Right lobe of liver (tissue), 6 donors: ENCODE measurements around the gene FAM78B. TPM values are rescaled to one million over a fixed set of nuclear protein-coding genes. Genes with fewer than 3 reads are reported as not detected.

Experiments
- ATAC-seq, 4 donors: fragments of 200-7000 bp; cut with Tn5 transposase; one replicate each; pipeline ENCODE4 v1.9.1; 2020; ENCODE audit warnings: mild to moderate bottlenecking in 4 of 4, moderate library complexity in 4 of 4
- DNase-seq, 3 donors: peaks; one replicate each; pipeline ENCODE4 v3.0.0-alpha.2; 2020
- H3K27ac ChIP-seq, 3 donors: fragments of 200-600 bp; one replicate each; pipeline ENCODE4 v1.8.0; 2022
- H3K27me3 ChIP-seq, 2 donors: fragments of 200-600 bp; one replicate each; pipeline ENCODE4 v1.8.0; 2022
- H3K36me3 ChIP-seq, 4 donors: fragments of 200-600 bp; sonication (generic) in 1 of 4; one replicate each; pipeline versions ENCODE4 v1.5.1 to v1.8.0; 2017 to 2022; ENCODE audit warnings: control low read depth in 1 of 4
- H3K4me1 ChIP-seq, 4 donors: fragments of 200-600 bp; sonication (generic) in 1 of 4; one replicate each; pipeline versions ENCODE4 v1.5.1 to v1.8.0; 2017 to 2022; ENCODE audit warnings: control low read depth in 1 of 4
- H3K4me3 ChIP-seq, 3 donors: fragments of 200-600 bp; one replicate each; pipeline ENCODE4 v1.8.0; 2022
- H3K9me3 ChIP-seq, 4 donors: fragments of 200-600 bp; sonication (generic) in 1 of 4; one replicate each; pipeline versions ENCODE4 v1.5.1 to v1.8.0; 2017 to 2022; ENCODE audit warnings: control low read depth in 1 of 4
- POLR2A ChIP-seq: fragments of 450-650 bp; IDR thresholded peaks from one replicate; pipeline ENCODE4 v1.6.1; 2017; ENCODE audit warnings: antibody characterized with exemption, mild to moderate bottlenecking
- WGBS: methylation state at CpG from one replicate; pipeline ENCODE4 v1.1.6; 2018; ENCODE audit warnings: low coverage, low lambda C conversion rate; ENCODE audit not compliant: insufficient coverage; ENCODE audit errors: missing lambda C conversion rate; 5-methylcytosine and 5-hydroxymethylcytosine counted together
- intact Hi-C, 2 donors: fragments of 100-400 bp; cut with DNase I; formaldehyde crosslinking; loops; one replicate each; pipeline versions ENCODE4 v1.11.2 to v1.14.1; 2022
- total RNA-seq, 6 experiments: library from RNA; depleted of rRNA in 2 of 6; stranded (reverse); fragments of >200 nt in 2 of 6; fragmentation: NEBNext Ultra II Directional in 3 of 6; extraction: Animal tissue kit (Norgen Biotek cat#: 25700) in 3 of 6; gene quantifications; one replicate each; pipeline versions ENCODE4 v1.1.0 to v1.2.4, GENCODE V29; 2016 to 2023
- TF ChIP-seq, protein P1 (sequence below), 4 donors: fragments of 200-600 bp in 3 of 4; fragments of 450-650 bp in 1 of 4; IDR thresholded peaks; one replicate each; pipeline versions ENCODE4 v1.5.1 to v1.8.0; 2016 to 2022; ENCODE audit warnings: antibody characterized with exemption in 4 of 4, mild to moderate bottlenecking in 2 of 4
- donor health status: DM: no; HTN: yes; CAD: no.
- donor health status: DM: no; HTN: no; CAD: no.
- donor health status: DM: no; HTN: no; CAD: no.
- donor health status: DM: no; HTN: yes; CAD: no.
- donor health status: DM: no; HTN: yes; CAD: no.

Gene FAM78B
- total RNA-seq, 6 experiments from 2014 or later, result 0.58 to 1.4 (median 1.1) TPM

DNA sequence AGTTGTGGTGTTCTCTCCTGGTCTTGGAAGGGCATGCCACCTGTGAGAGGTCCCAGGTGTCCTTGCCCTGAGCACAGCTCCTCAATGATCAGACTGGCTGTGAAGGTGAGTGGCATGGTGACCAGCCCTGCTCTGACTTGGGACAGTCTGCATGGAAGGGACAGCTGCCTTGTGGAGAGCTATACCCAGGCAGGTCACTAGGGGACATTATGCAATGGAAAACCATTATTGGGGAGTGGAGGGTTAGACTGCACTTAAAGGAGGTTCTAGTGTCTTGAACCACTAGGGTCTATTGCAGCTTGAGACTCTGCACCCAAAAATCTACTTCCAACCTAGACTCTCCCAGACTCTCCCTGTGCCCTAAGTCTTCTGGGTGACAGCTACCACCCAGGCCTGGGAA, 24.8 kb downstream of the FAM78B start:
- no peak for TF ChIP-seq POLR2A
- no peak overlapping the region for H3K27ac ChIP-seq
- DNase-seq (no peak), ATAC-seq (no peak)
- H3K4me3 ChIP-seq, result no peak overlapping the region
- no peaks in the 10 kb centered on the region for H3K27me3 ChIP-seq
- no peaks in the 10 kb centered on the region for H3K9me3 ChIP-seq
- intact Hi-C loops, result no loop called here
- no peaks in the 10 kb centered on the region for H3K4me1 ChIP-seq
- H3K36me3 ChIP-seq, result no peaks in the 10 kb centered on the region

DNA sequence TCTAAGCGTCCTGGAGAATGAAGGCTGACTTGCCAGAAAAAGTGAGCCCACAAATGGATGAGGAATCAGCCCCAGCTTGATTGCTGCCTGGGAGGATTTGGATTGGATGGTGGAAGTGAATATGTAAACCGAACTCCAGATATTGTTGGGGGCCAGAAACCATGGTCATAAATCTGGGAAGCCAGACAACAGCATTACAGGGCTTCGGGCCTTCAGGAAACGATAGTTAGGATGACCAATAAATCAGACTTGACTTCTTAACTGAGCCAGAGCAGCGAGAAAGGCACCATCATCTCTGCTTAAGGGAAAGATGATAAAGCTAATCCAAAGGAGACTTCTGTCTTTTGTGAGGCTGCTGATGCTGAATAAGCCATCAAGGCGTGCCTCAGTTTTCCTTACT, 26.6 kb downstream of the FAM78B start:
- Histone ChIP-seq H3K36me3 (no peaks in the 10 kb centered on the region), H3K4me3 (no peak overlapping the region), H3K27me3 (no peaks in the 10 kb centered on the region), H3K4me1 (no peaks in the 10 kb centered on the region), H3K9me3 (no peaks in the 10 kb centered on the region), H3K27ac (no peak overlapping the region)
- 67% methylated on average over 6 of the region's 6 CpGs for WGBS
- intact Hi-C loops, result no loop called here
- ATAC-seq (no peak), DNase-seq (no peak)
- TF ChIP-seq, protein P1, sequence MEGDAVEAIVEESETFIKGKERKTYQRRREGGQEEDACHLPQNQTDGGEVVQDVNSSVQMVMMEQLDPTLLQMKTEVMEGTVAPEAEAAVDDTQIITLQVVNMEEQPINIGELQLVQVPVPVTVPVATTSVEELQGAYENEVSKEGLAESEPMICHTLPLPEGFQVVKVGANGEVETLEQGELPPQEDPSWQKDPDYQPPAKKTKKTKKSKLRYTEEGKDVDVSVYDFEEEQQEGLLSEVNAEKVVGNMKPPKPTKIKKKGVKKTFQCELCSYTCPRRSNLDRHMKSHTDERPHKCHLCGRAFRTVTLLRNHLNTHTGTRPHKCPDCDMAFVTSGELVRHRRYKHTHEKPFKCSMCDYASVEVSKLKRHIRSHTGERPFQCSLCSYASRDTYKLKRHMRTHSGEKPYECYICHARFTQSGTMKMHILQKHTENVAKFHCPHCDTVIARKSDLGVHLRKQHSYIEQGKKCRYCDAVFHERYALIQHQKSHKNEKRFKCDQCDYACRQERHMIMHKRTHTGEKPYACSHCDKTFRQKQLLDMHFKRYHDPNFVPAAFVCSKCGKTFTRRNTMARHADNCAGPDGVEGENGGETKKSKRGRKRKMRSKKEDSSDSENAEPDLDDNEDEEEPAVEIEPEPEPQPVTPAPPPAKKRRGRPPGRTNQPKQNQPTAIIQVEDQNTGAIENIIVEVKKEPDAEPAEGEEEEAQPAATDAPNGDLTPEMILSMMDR (IDR thresholded peaks at IDR 0.05), result no peak
- no peak for TF ChIP-seq POLR2A

DNA sequence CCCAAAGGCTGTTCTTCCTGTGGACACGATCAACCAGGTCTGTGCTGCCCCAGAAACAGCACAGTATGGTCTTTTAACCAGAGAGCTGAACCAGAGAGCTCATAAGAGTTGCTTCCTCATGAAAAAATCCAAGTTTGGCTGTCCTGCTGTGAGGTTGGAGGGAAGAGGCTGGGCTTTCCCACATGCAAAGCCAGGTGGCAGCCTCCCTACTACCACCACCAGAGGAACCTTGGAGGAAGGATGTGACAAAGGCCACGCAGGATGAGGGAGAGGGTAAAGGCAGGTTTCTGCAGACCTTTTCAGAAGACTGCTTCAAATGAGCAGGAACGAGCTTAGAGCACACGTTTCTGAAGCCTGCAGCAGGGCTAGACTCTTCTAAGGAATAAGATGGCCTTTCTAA, 27.1 kb downstream of the FAM78B start:
- ATAC-seq (no peak), DNase-seq (no peak)
- Histone ChIP-seq H3K9me3 (no peaks in the 10 kb centered on the region), H3K4me1 (no peaks in the 10 kb centered on the region), H3K4me3 (no peak overlapping the region), H3K36me3 (no peaks in the 10 kb centered on the region), H3K27me3 (no peaks in the 10 kb centered on the region), H3K27ac (no peak overlapping the region)
- no CpG with 5 or more reads among the region's 4 CpGs for WGBS
- intact Hi-C loops, result no loop called here
- TF ChIP-seq, protein P1 (IDR thresholded peaks at IDR 0.05), result no peak
- no peak for TF ChIP-seq POLR2A

DNA sequence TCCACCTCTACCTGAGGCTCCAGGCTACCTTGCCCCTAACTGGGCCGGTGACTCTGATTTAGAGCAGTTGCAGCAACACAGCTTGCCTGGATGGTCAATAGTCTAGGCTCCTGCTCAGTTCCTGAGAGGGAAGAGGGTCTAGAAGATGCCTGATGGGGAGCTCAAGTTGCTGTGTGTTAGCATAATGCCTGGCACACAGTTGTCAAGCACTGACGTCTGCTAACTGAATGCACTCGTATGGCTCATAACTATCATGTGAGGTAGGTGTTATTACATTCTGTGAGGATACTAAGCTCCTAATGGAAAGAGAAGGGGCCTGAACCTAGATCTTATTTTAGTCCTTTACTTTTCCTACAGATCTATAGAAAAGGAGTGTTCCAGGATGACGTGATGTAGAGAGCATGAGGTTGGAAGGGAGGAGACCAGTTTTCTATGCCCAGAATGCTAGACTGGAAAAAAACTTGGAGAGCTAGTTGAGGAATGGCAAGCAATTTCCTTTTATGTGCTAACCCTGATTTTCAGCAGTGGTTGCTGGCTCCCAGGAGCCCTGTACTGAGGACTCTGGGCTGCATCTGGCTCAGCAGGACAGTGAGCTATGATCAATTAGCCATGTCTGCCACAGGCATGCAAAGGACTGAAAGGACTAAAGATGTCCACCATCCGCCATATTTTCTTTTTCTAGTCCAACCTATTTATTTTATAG, 30.0 kb downstream of the FAM78B start:
- no peaks in the 10 kb centered on the region for H3K9me3 ChIP-seq
- no peaks in the 10 kb centered on the region for H3K36me3 ChIP-seq
- ATAC-seq, result no peak
- 79% methylated on average over 5 of the region's 5 CpGs for WGBS
- no peak overlapping the region for H3K27ac ChIP-seq
- intact Hi-C loops, result no loop called here
- no peak for DNase-seq
- no peak for TF ChIP-seq POLR2A
- TF ChIP-seq, protein P1 (IDR thresholded peaks at IDR 0.05), result no peak
- no peaks in the 10 kb centered on the region for H3K4me1 ChIP-seq
- no peaks in the 10 kb centered on the region for H3K27me3 ChIP-seq
- no peak overlapping the region for H3K4me3 ChIP-seq

DNA sequence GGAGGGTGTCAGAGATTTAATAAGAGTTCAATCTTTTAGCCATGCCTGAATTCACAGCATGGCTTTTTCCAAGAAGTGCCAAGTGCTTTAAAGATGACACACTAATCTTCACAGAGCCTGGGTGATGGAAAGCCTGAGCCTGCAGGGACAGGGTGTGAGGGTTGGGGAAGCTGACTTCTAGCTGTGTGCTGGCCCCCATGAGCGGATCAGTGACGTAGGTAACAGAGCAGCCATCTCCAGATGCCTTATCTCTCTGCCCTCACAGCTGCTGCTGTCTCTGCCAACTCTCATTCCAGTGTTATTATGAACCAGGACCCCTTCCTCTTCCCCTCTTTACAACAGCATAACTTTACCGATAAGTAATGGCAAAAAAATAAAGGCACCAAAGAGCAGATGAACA, 30.6 kb downstream of the FAM78B start:
- H3K27ac ChIP-seq, result no peak overlapping the region
- WGBS, result 55% methylated on average over 2 of the region's 3 CpGs
- ATAC-seq (no peak), DNase-seq (no peak)
- no peaks in the 10 kb centered on the region for H3K36me3 ChIP-seq
- H3K4me1 ChIP-seq, result no peaks in the 10 kb centered on the region
- TF ChIP-seq, protein P1 (IDR thresholded peaks at IDR 0.05), result no peak
- no peak for TF ChIP-seq POLR2A
- H3K27me3 ChIP-seq, result no peaks in the 10 kb centered on the region
- intact Hi-C loops, result no loop called here
- no peak overlapping the region for H3K4me3 ChIP-seq
- no peaks in the 10 kb centered on the region for H3K9me3 ChIP-seq
